ENCODE results near the gene ACTN1. TPM values are rescaled to one million over a fixed set of nuclear protein-coding genes. Genes with fewer than 3 reads are reported as not detected.
A peak's percentile ranks its signal among the peaks of the same experiment; 100 is the strongest.
"Not testable (repeated sequence)": the region's sequence is repeated elsewhere in the genome, so short reads cannot be mapped to it uniquely, and the experiment has no call there.

Gene ACTN1
- 228 and 231 TPM in 2 replicates for total RNA-seq (2014; rRNA removed; shearing (Covaris generic))

DNA sequence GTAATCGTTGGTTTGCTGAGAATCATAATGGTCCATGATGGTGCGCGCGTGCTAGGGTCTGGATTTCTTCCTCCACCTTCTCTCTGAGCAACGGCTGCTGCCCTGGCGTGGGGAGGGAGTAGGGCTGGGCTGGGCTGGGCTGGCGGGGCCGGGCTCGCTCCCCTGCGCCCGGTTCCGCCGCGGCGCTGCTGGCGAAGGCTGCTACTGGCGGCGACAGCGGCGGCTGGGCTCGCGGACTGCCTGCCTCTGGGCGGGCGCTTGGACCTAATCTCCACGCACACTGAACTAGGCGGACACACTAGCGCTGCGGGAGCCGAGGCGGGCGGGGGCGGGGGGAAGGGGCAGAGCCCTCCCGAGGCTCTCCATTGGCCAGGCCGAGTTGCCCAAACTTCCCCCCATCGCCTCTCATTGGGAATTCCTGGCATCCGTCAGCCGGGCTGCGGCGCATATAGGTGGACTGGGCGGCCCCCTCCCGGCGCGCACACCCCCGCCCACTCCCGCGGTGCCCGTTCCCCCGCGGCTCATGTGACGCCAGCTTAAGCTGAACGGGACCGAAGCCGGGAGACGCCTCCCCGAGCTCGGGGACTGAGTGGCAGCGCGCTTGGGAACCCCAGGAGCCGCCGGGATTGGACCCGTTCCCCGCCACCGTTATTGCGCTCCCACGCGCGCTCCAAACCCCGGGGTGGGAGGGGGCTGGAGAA, at the start of gene ACTN1:
Gene ACTN1, minus strand, starts transcription at position 282 of the 701 bp plus-strand sequence. Its CDS starts 246 bp downstream, at position 36.
- peak; percentile 98 for DNase-seq (ENCODE audit: low read depth)

DNA sequence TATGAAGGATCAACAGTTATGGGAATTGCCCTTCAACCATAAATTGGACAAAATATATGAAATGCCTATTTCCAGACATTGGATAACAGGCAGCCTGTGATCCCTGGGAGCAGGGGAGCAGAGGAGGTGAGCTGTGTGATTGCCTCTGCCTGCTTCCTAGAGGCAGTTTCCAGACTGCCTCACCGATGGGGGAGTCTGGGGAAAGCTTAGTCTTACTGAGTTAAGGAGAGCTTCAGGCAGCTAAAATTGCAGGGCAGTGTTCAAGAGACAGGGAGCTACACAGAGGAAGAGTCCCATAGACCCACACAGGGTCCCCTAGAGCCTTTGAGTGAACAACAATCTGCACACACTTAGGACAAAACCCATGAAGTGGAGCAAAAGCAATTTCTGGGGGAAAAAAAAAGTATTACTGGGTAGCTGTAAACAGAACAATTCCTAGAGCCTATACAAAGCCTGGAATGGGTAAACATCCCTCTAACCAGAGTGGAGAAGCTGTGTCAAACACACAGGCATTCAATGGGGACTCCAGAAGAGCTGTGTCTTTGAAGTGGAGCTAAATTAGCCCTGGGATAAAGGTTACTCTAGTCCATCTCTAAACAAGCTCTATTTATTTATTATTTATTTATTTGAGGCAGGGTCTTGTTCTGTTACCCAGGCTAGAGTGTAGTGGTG, 48.3 kb upstream of the ACTN1 start:
- no peak for DNase-seq (ENCODE audit: low read depth)

DNA sequence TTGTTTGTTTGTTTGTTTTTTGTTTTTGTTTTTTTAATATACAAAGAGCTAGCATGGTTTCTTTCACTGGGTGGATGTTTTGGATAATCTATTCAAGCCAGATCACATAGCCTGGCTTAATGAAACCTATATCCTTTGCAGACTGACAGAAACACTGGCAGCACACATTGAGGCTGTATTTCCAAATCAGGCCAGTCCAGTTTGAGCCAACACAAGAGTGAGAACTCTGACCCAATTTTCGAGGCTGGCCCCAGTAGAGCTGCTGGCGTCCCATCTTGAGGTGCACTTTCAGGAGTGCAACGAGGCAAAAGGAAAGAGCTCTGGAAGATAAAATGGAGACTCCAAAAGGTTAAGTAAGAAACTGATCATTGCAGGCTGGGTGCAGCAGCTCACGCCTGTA, 43.9 kb upstream of the ACTN1 start:
- DNase-seq (ENCODE audit: low read depth) = no peak

DNA sequence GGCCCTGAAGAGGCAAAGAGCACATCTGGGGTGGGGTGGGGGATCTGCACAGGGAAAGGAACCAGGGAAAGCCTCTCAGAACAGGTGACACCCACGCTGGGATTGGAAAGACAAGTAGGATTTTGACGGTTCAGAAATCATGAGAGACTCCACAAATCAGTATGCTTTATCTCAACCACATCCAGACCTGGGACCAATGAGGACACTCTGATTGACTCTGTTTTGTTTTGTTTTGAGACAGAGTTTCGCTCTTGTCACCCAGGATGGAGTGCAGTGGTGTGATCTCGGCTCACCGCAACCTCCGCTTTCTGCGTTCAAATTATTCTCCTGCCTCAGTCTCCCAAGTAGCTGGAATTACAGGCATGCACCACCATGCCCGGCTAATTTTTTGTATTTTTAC, 43.0 kb upstream of the ACTN1 start:
- not testable (repeated sequence) for DNase-seq (ENCODE audit: low read depth)

DNA sequence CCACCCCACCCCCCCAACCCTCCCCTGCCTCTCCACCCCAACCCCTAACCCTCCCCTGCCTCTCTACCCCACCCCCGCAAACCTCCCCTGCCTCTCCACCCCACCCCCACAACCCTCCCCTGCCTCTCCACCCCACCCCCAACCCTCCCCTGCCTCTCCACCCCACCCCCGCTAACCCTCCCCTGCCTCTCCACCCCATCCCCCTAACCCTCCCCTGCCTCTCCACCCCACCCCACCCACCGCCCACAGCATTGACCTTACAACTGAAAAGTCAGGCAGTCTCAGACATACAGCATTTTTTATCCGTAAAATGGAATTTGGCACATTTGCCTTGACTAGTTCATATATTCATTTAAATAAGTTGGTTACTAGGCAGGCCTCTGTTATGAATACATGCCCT, 38.6 kb upstream of the ACTN1 start:
- DNase-seq (ENCODE audit: low read depth) = no peak

DNA sequence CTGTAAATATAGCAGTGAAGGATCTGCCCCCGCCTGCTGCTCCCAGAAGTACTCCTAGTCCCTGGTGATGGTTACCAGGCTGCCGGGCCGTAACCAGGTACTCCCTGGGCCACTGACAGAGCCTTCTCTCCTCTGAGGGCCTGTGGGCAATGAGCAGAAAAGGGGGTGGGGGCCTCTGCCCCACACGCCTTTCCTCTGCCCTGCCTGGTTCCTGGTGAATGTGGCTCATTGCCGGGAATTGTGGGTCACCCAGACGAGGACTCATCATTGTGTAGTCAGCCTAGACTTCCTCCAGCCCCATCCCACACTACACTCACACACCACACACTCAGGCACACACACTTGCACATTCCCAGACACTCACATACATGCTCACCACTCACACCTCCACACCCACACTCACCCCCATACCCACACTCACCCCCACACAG, 35.7 kb upstream of the ACTN1 start:
- peak; percentile 13 for DNase-seq (ENCODE audit: low read depth)

DNA sequence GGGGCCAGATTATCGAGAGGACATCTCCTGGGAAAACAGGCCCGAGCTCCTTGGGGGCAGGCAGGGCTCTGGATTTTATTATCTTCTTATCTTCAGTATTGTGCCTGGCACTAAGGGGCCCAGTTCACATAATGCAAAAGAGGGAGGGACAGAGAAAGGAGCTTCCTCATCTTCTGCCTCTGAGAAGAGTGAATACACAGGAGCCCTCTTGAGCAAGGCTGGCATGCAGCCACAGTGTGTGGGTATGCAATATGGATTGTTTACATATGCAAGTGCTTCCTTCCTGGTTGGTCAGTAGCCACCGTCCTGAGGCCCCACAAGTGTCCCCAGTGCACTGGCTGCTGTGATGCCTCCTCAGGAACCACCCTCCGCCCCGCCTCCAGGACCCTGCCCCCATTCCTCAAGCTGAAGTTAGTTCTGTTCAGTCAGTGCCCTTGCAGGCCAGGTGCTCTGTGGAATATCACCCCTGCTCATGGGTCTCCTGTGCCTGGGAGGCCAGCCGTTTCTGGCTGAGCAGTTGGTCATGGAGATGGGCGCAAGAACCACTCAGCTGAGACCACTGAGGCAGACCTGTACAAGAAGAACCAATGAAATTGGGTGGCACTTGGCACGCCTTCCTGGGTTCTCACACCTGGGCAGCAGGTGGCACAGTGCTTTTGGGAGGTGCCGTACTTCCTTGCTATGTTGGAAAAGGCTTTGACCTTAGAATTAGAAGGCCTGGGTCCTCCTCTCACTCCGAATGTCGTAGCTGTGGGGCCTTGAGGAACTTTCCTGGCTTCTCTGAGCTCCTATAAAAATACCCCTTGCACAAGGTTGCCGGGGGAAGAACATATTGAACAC, 35.1 kb upstream of the ACTN1 start:
- peak; percentile 34 for DNase-seq (ENCODE audit: low read depth)

DNA sequence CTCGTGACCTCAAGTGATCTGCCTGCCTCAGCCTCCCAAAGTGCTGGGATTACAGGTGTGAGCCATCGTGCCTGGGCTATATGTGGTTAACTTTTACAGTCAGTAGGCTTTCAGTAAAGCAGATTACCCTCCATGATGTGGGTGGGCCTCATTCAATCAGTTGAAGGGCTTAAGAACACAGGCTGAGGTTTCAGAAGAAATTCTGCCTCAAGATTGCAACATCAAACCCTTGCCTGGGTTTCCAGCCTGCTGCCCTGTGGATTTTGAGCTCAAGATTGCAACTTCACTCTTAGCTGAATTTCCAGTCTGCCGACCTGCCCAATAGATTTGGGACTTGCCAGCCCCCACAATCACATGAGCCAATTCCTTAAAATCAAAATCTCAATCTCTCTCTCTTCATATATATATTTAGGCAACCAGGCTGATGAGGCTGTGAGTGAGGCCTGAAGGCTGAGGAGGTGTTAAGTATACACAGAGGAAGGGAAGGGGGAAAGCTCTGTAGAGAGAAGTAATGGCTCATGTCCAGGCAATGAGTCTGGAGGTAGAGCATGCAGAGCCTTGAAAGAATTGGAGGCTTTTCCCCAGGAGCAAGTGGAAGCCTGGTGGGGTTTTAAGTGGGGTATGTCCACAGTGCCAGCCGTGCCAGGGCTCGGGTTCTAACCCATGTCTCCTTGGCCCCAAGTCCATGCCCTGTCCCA, 33.3 kb upstream of the ACTN1 start:
- DNase-seq (ENCODE audit: low read depth) = no peak

DNA sequence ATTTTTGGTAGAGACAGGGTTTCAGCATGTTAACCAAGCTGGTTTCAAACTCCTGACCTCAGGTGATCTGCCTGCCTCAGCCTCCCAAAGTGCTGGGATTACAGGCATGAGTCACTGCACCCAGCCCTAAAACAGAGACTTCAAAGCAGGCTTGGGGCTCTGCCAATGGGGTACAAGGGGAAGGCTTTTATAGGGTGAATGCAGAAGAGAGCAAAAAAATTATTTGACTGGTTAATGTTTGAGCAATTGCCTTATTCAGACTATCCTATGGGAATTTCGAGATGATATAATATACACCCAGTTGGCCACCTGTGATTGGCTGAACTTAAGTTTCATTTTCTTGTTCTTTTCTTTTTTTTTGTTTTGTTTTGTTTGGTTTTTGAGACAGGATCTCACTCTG, 31.5 kb upstream of the ACTN1 start:
- DNase-seq (ENCODE audit: low read depth) = no peak

DNA sequence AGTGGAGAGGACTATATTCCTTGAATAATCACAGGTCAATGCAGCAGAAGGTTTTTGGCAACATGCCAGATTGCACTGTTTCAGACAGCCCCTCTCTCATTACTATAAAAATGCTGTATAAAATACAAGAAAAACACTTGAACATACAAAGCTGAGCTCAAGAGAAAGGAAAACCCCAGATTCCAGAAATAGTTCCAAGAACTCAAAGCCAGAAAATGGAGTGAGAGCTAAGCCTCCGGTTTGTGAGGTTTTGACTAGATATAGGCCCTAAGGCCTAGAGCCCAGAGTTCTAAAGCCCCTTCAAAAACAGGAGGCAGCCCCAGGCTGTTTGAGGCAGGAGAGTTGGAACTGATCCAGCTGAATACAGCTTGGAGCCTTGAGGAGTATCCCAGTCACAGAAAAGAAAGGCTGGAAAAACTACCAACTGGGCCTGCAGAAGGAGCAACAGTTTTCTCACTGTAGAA, 29.4 kb upstream of the ACTN1 start:
- peak; percentile 26 for DNase-seq (ENCODE audit: low read depth)

DNA sequence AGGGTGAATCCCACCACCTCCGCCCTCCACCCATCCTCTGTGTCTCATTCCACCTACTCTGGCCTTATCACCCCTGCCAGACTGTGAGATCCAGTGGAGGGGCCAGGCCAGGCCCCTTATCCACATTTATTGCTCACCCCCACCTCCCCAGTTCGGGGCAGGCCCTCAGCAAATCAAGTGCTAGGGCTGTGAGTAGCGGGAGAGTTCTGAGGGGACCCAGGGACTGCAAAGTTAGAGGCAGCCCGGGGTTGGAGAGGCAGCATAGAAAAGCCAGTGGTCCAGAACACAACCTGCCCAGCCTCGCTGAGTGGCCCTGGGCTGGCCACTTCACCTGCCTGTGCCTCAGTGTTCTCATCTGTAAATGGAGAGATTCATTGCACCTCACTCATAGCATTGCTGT, 27.2 kb upstream of the ACTN1 start:
- no peak for DNase-seq (ENCODE audit: low read depth)

DNA sequence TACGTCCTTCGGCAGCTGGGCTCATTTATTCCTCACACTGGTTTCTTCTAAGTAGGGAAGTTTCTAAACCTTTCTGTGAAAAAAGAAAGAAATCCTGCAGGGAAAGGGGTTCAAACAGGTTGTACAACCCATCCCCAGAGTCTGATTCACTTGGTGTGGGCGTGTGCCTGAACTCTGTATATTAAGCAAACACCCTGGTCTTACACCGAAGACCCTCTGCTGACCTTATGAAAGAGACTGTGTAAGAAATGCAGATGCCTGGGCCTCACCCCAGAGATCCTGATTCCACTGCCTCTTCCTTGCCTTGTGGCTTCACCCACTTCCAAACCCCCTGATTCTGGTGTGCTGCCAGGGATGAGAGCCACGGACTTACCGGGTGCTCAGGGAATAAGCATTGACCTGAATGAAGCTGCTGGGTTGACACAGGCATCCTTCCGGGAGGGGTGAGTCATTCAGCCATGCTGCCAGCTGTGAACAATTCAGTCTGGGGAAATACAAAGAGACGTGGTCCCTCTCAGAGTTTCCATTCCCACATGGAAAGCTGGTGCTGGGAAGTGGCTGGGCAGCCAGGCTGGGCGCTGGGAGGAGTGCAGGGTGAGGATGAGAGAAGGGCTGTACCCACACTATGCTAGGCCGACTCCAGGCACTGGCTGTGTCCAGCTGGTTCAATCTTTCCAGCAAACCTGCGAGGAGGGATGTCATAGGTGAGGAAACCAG, 26.5 kb upstream of the ACTN1 start:
- DNase-seq (ENCODE audit: low read depth) = peak; percentile 95

DNA sequence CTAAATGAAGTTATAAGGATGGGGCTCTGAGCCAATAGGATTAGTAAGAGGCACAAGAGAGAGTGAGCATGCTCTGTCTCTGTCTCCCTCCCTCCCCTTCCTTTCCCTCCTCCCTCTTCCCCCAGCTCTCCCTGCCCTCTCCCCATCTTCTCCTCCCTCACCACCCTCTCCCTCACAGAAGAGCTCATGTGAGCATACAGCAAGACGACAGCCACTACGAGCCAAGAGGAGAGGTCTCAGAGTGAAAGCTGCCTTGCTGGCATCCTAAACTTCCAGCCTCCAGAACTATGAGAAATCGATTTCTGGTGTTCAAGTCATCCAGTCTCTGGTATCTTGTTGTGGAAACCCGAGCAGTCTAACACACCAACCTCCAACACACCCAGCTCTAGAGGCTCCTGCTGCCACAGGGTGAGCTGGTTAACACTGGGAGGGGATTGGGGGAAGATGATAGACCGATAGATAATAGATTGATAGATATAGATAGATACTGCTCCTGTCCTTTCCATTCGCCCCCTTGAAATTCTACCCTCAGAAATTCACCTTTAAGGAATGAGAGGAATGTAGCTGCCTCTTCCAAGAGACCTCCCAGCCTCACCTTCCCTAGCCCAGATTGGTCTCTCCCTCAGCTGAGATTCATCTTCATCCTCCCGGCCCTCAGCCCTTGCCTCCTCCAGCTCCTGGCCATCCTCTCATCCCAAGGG, 25.8 kb upstream of the ACTN1 start:
- DNase-seq (ENCODE audit: low read depth) = no peak

DNA sequence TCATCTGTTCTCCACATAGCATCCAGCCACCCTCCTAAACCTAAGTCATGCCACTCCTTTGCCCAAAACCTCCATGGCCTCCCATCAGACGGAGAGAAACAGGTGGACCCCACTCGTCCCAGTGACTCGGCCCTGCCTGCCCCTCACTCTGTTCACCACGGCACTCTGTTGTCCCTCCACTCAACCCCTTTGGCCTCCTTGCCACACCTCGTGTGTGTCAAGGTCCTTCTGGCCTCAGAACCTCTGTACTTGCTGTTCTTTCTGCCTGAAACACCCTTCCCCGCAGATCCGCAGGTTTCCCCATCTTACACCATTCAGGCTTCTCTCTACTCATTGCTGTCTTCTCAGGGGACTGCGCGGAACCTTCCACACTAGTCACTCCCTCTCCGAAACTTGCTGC, 24.5 kb upstream of the ACTN1 start:
- DNase-seq (ENCODE audit: low read depth) = no peak

DNA sequence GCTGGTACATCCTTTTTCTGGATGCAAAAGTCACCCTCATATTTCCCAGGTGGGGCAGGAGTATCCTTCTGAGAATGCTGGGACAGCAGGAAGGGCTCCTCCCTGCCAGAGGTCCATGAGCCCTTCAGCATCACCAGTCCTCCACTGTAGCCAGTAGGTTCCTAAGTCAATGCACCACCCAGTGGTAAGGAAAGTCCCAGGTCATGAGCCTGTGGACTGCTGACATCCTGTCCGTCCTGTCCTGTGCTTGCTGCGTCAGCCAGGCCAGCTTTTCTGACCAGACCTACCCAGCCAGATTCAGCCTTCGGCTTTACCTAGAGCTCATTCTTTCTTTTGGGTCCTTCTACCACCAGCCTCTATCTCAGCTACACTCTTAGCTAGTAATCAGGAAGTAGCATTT, 23.0 kb upstream of the ACTN1 start:
- DNase-seq (ENCODE audit: low read depth) = peak; percentile 70

DNA sequence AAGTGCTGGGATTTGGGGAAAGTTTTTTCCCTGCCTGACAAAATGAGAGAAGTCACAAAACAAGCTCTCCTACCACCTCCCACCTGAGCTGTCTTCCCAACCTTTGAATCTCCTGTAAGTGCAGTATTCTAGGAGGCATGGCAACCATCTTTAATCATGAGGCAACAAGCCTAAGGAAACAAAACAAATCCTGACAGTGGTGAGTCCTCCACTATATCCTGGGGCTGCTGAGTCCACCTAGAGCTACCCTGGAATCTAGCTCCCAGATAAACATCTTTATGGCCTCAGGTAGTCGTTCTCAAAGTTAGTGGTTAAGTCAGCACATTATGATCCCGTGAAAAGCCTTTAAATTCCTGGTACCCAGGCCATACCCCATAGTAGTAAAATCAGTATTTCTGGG, 22.3 kb upstream of the ACTN1 start:
- DNase-seq (ENCODE audit: low read depth) = no peak

DNA sequence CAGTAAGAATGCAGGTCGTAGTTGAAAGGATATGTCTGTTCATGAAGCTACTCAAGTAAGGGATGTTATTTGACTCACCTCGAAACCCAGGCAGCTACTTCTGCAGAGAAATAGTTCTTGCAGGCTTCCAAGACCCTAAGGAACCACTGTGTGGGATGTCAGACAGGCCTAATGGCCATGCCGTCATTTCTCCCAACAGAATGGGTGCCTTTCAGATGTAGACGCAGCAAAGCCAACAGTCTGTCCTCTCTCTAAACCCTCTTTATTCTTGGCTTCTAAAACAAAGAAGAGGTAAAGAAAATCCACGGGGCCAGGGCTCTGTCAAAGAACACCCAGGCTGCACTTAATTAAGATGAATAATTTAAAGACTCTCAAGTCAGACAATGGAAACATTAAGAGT, 19.0 kb upstream of the ACTN1 start:
- no peak for DNase-seq (ENCODE audit: low read depth)

DNA sequence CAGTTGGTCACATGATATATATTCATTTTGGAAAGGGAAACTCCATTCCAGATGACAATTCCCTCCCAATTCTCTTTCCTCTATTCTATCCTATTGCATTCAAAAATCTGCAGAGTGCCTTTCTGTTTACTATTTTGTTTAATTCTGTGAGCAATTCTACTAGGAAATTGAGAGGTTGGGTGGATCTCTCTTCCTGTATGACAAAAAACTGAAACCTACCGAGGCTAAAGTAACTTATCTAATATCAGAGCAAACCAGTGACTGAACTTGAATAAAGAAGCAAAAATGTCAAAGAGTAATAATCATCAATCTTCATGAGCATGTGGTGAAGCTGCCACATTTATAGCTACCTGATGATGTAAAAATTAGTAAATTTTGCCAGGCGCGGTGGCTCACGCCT, 16.6 kb upstream of the ACTN1 start:
- no peak for DNase-seq (ENCODE audit: low read depth)

DNA sequence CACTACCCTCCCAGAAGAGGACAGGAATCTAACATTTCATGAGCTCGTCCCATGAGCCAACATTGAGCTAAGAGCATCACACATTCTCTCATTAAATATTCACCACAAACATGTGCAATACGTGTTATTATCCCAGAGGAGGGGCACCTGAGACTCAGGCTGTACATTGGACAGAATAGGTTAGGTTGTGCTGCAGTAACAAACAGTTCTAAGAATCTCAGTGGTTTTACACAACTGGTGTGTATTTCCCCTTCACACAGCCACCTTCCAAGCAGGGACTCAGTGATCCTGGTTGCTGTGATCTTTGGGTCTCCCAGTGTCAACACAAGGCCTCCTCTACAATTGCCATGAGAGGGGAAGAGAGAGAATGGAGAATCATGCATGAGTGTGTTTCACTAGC, 15.0 kb upstream of the ACTN1 start:
- no peak for DNase-seq (ENCODE audit: low read depth)

DNA sequence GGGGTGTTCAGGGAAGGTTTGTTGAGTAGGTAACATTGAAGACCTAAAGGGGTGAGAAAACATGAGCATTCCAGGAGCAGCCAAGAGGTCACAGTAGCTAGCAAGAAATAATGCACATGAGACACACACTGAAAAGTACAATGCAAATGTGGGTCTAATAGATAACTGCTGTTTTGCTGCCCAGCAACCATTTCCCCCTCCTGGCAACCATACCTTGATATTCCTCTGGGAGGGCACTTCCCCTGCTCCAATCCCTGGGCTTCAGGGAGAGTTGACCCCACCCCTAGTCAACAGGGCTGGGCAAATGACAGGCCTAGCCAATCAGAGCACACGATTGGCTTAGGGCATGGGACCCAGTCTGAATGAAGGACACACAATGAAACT, 8.5 kb upstream of the ACTN1 start:
- DNase-seq (ENCODE audit: low read depth) = no peak
